Neural crest cell (in vitro differentiated cells): ENCODE data around the gene MATCAP1. TPM values are rescaled to one million over a fixed set of nuclear protein-coding genes. Genes with fewer than 3 reads are reported as not detected.

Source experiments
- DNase-seq: peaks from one replicate; pipeline ENCODE4 v3.0.0; 2021; ENCODE audit warnings: low read depth, mixed read lengths, low spot score
- H3K27ac Mint-ChIP-seq: one replicate; pipeline ENCODE4 v1.8.0; 2021; ENCODE audit warnings: mild to moderate bottlenecking, mixed read lengths; ENCODE audit not compliant: unreplicated experiment
- H3K27me3 Mint-ChIP-seq: 2 replicates; pipeline ENCODE4 v1.8.0; 2021; ENCODE audit warnings: low read depth, mild to moderate bottlenecking, mixed read lengths
- H3K36me3 Mint-ChIP-seq: 2 replicates; pipeline ENCODE4 v1.8.0; 2021; ENCODE audit warnings: low read depth, mild to moderate bottlenecking, mixed read lengths
- H3K4me1 Mint-ChIP-seq: 2 replicates; pipeline ENCODE4 v1.8.0; 2021; ENCODE audit warnings: mixed read lengths
- H3K4me3 Mint-ChIP-seq: one replicate; pipeline ENCODE4 v1.8.0; 2021; ENCODE audit warnings: mild to moderate bottlenecking, mixed read lengths
- H3K9me3 Mint-ChIP-seq: 2 replicates; pipeline ENCODE4 v1.8.0; 2021; ENCODE audit warnings: mixed read lengths
- CTCF ChIP-seq: fragments of 200-600 bp; sonication (generic); conservative IDR thresholded peaks from 2 replicates; pipeline ENCODE4 v1.5.0; 2021; ENCODE audit warnings: antibody characterized with exemption, mild to moderate bottlenecking
- total RNA-seq: library from RNA; stranded (reverse); gene quantifications from 2 replicates; pipeline ENCODE4 v1.2.1, GENCODE V29; 2021

The MATCAP1 gene
- total RNA-seq, 1 donor from 2014 or later = 97.7 TPM

DNA sequence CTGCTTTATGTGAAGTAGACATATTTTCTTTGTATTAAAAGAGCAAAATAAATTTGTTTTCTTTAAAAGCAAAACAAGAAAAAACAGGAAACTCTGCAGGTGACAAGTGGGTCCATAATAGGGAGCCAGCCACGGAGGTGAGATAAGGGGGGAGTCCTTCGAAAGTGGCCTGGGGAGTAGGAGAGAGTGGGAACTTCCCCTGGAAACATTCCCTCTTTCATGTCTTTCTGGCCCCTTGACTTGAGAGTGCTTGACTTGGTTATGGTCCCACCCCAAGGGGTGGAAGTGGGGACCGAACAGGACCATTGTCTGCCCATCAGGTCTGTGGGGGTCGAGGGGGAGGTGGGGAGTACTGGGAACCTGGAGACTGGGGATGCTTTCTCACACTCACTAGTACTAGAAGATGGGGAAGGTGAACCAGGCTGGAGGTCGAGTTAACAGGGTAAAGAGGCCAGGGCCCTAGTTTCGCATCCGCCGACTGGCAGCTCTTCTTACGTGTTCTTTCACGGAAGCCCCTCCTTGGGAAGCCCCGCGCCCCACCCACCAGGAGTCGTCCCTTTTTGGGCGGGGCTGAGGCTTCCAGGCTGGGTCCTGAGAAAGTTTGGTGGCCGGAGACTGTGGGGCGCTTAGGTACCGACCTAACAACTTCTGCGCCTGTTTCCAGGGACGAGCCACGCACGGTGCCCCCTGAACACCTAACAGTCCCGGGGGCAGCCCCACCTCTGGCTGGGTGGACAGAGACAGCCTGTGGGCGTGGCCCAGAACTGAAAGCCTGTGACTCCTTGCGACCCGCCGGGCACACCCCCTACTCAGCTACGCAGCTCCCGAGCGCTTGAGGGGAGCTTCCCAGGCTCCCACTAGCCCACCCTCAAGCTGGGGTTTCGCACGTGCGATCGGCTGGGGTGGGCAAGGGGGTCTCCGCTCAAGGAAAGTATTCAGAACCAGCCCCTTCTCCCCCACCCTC is 24.8 kb downstream of the MATCAP1 start:
- no peak for TF ChIP-seq CTCF
- Mint-ChIP-seq H3K9me3 (no peaks in the 10 kb centered on the region), H3K27me3 (peaks cover 95% of the 10 kb centered on the region), H3K27ac (no peak overlapping the region), H3K4me1 (peaks cover 15% of the 10 kb centered on the region), H3K4me3 (peak overlapping the region; percentile 54), H3K36me3 (no peaks in the 10 kb centered on the region)
- no peak for DNase-seq

- H3K36me3 Mint-ChIP-seq = no peaks in the 10 kb centered on the region
- H3K4me1 Mint-ChIP-seq = peaks cover 15% of the 10 kb centered on the region
- peaks cover 95% of the 10 kb centered on the region for H3K27me3 Mint-ChIP-seq
- no peaks in the 10 kb centered on the region for H3K9me3 Mint-ChIP-seq
- no peak for DNase-seq
- no peak for TF ChIP-seq CTCF
- H3K27ac Mint-ChIP-seq = no peak overlapping the region
- H3K4me3 Mint-ChIP-seq = peak overlapping the region; percentile 54
Measured at GRCh38 chr16:67157892-67158635, 25.7 kb downstream of the MATCAP1 start.

DNA sequence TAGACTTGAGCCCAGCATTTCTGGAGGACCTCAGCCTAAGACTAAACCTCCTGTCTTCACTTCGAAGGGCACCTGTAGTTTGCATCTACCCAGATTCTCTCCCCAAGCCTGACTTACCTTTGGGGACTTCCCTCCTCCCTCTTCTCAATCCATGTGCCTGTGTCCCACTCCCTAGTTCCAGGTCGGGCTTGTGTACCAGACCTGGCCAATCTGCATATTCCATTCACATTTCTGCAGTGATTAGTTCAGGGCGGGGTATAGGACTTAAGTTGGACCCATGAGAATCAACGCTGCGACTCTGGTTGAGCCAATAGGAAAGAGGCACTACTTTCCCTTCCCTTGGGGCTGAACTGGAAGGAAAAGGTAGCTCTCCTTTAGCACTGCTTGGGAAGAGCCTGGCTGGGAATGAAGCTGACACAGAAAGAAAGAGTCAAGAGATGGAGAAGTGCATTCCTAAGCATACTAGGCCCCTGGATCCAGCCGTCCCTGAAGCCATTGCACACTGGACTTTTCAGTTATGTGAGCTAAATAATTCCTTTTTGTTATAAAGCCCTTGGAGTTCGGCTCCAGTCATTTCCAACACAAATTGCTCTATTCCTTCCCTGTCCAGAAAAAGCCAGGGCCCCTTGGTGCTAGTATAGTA is 26.5 kb downstream of the MATCAP1 start:
- Mint-ChIP-seq H3K36me3 (no peaks in the 10 kb centered on the region), H3K4me3 (peak overlapping the region; percentile 54), H3K27ac (no peak overlapping the region), H3K27me3 (peaks cover 95% of the 10 kb centered on the region), H3K4me1 (peaks cover 15% of the 10 kb centered on the region), H3K9me3 (no peaks in the 10 kb centered on the region)
- DNase-seq = no peak
- TF ChIP-seq CTCF = no peak

- H3K27ac Mint-ChIP-seq = no peak overlapping the region
- no peaks in the 10 kb centered on the region for H3K9me3 Mint-ChIP-seq
- no peak for DNase-seq
- no peaks in the 10 kb centered on the region for H3K36me3 Mint-ChIP-seq
- peaks cover 95% of the 10 kb centered on the region for H3K27me3 Mint-ChIP-seq
- TF ChIP-seq CTCF = no peak
- no peak overlapping the region for H3K4me3 Mint-ChIP-seq
- H3K4me1 Mint-ChIP-seq = peaks cover 15% of the 10 kb centered on the region
Measured at GRCh38 chr16:67156143-67156844, 27.5 kb downstream of the MATCAP1 start.
